Testis (tissue), 2 donors: ENCODE results near the gene ZBTB43.

ENCODE experiments used
- POLR2A ChIP-seq: fragments of 450-650 bp; IDR thresholded peaks from one replicate; pipeline ENCODE4 v1.6.1; 2017; ENCODE audit warnings: antibody characterized with exemption, mild to moderate bottlenecking, moderate library complexity
- TF ChIP-seq, protein P1 (sequence below), 3 experiments: fragments of 450-650 bp in 2 of 3; fragments of 200-600 bp in 1 of 3; sonication (generic) in 1 of 3; IDR thresholded peaks; one replicate each; pipeline ENCODE4 v1.5.1; 2016 to 2019; ENCODE audit warnings: antibody characterized with exemption in 3 of 3, mild to moderate bottlenecking in 2 of 3, moderate library complexity in 1 of 3

DNA sequence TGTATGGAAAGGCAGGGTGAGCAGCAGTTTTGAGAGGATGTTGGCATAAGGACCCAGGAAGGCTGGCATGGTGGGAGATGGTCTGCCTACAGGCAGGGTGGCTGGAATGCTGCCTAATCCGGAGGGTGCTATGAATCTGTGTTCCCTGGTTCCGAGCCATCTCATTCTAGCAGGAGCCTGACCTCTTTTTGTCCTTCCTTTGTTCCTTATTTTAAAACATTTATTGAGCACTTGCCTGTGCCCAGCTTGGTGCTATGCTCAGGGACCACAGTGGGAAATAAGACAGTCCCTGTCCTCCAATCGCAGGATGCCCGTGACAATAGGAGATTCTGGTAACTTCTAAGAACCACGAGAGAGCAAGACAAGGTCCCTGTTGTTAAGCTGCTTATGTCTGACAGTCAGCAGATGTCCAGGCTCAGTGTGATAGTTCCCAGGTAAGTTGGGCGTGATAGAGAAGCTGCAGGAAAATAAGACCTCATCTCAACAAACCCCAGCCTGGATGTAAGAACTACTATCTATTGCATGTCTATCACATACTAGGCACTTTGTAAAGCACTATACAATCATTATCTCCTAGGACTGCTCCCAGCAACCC, 46.5 kb downstream of the ZBTB43 start:
- no peak for TF ChIP-seq POLR2A
- TF ChIP-seq, protein P1, sequence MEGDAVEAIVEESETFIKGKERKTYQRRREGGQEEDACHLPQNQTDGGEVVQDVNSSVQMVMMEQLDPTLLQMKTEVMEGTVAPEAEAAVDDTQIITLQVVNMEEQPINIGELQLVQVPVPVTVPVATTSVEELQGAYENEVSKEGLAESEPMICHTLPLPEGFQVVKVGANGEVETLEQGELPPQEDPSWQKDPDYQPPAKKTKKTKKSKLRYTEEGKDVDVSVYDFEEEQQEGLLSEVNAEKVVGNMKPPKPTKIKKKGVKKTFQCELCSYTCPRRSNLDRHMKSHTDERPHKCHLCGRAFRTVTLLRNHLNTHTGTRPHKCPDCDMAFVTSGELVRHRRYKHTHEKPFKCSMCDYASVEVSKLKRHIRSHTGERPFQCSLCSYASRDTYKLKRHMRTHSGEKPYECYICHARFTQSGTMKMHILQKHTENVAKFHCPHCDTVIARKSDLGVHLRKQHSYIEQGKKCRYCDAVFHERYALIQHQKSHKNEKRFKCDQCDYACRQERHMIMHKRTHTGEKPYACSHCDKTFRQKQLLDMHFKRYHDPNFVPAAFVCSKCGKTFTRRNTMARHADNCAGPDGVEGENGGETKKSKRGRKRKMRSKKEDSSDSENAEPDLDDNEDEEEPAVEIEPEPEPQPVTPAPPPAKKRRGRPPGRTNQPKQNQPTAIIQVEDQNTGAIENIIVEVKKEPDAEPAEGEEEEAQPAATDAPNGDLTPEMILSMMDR (IDR thresholded peaks at IDR 0.05): no peak
